Mononuclear cell (primary cell): ENCODE data around the gene ZBTB20. TPM values are rescaled to one million over a fixed set of nuclear protein-coding genes. Genes with fewer than 3 reads are reported as not detected.

Source experiments
- H3K27me3 ChIP-seq: 2 replicates; pipeline ENCODE4 v1.6.0; 2011; ENCODE audit warnings: low read length, control low read depth; ENCODE audit not compliant: insufficient read depth
- H3K4me1 ChIP-seq: 2 replicates; pipeline ENCODE4 v1.5.1; 2011; ENCODE audit warnings: mild to moderate bottlenecking, low read length, control low read depth; ENCODE audit not compliant: insufficient read depth
- H3K4me3 ChIP-seq: 2 replicates; pipeline ENCODE4 v1.5.1; 2011; ENCODE audit warnings: mild to moderate bottlenecking, low read length, moderate library complexity
- H3K9me3 ChIP-seq: 2 replicates; pipeline ENCODE4 v1.5.1; 2011; ENCODE audit warnings: low read depth, mild to moderate bottlenecking, control low read depth, low read length
- total RNA-seq: library from RNA; depleted of rRNA; stranded (reverse); fragments of >200 nt; gene quantifications from one replicate; pipeline ENCODE4 v1.2.3, GENCODE V29; 2012

Gene ZBTB20
- total RNA-seq, 1 donor = 38.2 TPM

DNA sequence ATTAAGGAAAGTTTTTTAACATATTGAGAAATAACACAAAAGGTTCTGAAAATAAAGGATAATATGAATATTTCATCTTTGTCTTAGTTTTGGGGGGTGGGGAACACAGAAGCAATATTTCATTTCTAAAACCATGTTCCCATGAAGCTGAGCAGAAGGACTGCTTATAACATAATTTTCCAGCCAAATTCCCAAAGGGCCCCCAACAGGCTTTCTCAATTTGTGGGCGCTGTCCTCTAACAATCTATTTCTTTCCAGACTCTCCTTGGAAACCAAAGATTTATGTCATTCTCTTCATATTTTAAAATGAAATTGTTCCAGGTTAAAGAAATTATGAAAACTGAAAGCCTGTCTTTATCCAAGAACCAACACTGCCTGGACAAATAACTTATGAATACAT, 273.5 kb downstream of the ZBTB20 start:
- Histone ChIP-seq H3K4me3 (no peak overlapping the region), H3K4me1 (no peaks in the 10 kb centered on the region), H3K9me3 (no peaks in the 10 kb centered on the region), H3K27me3 (no peaks in the 10 kb centered on the region)

DNA sequence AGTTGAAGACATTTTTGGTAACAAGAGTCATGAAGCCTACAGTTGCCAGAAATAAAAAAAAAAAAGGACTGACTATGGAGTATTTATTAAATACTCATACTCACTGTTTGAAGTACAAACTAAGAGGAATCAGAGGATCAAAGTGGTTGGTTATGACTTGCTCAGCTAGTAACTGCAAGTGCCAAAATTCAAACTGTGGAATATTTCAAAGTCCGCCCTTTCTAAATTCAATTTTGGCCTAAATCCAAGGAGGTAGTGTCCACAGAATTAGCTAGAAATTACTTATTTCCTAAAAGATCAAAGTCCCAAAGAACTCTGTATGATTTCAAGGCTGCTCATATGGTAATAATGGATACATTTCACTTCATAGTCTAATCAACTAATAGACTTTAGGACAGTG, 274.5 kb downstream of the ZBTB20 start:
- no peak overlapping the region for H3K4me3 ChIP-seq

DNA sequence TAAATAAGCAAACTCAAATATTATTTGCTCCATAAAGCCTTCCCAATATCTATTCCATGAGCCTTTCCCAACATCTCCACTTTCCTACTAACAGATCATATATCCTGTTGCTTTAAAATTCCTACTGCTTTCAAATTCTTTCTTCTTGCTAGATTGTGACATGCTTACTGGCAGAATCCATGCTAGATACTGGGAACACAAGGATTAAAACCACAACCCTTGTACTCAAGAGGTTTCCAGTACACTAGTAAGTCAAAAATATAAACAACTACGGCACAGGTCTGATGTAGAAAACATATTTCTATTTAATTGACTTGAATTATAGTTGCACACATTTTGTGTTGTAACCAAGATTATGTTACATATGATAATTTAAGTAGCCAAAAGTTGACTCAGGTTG, 275.0 kb downstream of the ZBTB20 start:
- H3K27me3 ChIP-seq = no peaks in the 10 kb centered on the region
- H3K4me3 ChIP-seq = no peak overlapping the region
- H3K4me1 ChIP-seq = no peaks in the 10 kb centered on the region
- no peaks in the 10 kb centered on the region for H3K9me3 ChIP-seq

More for the DNA sequence above, 274.5 kb downstream of the ZBTB20 start:
- Histone ChIP-seq H3K27me3 (no peaks in the 10 kb centered on the region), H3K9me3 (no peaks in the 10 kb centered on the region), H3K4me1 (no peaks in the 10 kb centered on the region)

DNA sequence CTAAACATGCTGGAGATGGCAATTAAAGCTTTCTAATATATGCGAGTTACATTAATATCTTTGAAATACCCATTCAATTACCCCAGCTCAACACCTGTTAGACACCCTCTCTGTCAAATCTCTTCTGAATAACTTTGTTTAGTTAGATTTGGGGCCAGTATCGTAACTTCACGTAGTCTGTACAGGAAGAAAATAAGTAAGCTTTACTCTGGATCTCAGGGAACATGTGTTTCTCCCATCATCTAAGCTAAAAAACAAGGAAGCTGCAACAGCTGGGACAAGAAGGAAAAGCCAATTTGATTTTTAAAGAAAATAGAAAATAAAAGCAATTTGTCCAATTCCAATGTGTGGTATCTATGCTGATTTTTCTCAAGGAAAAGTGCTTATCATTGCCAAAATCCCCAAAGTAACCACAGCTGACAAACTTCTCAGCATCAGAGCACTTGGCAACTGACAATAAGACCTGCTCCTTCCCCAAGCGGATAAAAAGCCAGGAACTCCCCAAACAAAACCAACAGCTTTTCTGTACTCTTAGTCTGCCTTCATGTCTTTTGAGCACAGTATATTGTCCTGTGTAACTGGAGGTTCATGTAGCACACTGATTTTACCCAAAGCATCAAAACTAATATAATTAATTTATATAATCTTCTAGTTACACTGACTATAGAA, 279.1 kb downstream of the ZBTB20 start:
- Histone ChIP-seq H3K4me3 (no peak overlapping the region), H3K27me3 (no peaks in the 10 kb centered on the region), H3K9me3 (no peaks in the 10 kb centered on the region), H3K4me1 (no peaks in the 10 kb centered on the region)

DNA sequence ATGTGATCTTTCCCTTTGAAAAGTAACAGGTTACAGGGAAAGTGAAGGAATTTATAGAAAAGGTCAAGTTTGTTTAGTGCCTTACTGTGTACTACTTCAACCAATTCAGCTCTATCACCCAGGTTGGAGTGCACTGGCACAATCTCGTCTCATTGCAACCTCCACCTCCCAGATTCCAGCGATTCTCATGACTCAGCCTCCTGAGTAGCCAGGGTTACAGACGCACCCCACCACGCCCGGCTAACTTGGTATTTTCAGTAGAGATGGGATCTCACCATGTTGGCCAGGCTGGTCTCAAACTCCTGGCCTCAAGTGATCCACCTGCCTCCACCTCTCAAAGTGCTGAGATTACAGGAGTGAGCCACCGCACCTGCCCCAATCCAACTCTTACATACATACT, 279.7 kb downstream of the ZBTB20 start:
- Histone ChIP-seq H3K4me1 (no peaks in the 10 kb centered on the region), H3K4me3 (no peak overlapping the region), H3K27me3 (no peaks in the 10 kb centered on the region), H3K9me3 (no peaks in the 10 kb centered on the region)

DNA sequence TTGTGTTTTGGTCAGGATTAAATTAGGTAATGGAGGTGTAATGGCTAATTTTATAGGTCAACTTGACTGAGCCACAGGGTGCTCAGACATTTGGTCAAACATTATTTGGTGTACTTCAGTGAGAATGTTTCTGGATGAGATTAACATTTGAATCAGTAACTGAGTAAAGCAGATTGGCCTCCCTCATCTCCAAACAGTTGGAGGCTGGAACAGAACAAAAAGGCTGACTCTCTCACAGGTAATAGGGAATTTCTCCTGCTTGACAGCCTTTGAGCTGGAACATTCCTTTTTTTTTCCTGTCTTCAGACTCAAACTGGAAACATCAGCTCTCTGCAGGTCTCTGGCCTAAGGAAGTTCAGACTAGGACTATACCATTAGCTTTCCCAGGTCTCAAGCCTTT, 280.7 kb downstream of the ZBTB20 start:
- Histone ChIP-seq H3K27me3 (no peaks in the 10 kb centered on the region), H3K4me1 (no peaks in the 10 kb centered on the region), H3K9me3 (no peaks in the 10 kb centered on the region)

DNA sequence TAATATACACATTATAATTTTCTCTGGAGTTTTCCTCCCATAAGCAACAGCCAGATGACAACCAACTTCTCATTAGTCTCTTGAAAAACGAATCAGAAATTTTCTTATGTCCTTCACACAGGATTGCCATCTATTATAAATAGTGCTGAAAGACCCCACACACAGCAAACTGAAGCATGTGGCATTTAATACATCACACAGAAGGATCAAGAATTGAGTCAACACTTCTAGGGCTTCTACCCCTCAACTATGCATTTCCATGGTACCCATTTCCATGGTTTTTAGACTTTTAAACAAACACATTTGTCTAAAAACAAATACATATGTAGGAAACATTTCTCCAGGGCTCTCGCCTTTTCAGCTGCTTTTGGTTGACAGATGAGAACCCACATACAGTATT, 282.1 kb downstream of the ZBTB20 start:
- H3K4me1 ChIP-seq = no peaks in the 10 kb centered on the region
- no peaks in the 10 kb centered on the region for H3K9me3 ChIP-seq
- no peak overlapping the region for H3K4me3 ChIP-seq
- H3K27me3 ChIP-seq = no peaks in the 10 kb centered on the region

More for the DNA sequence above, 280.7 kb downstream of the ZBTB20 start:
- no peak overlapping the region for H3K4me3 ChIP-seq

DNA sequence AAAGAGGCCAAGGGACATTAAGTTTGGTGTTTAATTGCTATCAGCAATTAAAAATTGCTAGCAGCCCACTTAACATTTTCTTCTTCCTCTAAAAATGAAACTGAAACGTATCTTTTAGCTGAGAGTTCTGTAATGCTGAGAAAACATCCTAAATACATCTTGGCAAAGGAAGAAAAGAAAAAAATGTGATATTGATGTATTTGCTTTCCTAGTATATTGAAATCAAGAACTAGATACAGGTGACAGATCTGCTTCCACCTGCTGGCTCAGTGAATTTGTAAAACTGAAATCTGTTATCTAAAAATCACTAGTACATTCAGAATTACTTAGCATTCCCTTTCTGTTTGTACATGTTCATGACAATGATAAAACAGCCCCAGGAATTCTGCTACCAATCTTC, 283.2 kb downstream of the ZBTB20 start:
- Histone ChIP-seq H3K4me3 (no peak overlapping the region), H3K9me3 (no peaks in the 10 kb centered on the region), H3K27me3 (no peaks in the 10 kb centered on the region), H3K4me1 (no peaks in the 10 kb centered on the region)

DNA sequence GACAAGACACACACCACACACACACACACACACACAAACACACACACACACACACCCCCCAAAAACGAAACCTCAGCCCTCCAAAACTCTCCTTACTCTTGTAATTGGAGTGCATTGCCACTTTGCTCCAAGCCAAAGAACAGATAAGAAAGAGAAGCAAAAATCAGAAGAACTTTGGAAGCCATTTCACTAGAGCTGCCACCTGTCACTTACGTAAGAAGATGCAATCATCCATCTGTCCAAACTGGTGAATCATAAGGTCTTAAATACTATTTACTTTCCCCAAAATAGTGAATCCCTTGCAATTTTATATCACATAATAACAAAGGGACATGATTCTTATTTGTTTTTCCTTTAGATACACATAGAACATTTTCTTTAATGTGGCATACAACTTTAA, 285.4 kb downstream of the ZBTB20 start:
- Histone ChIP-seq H3K4me3 (no peak overlapping the region), H3K4me1 (no peaks in the 10 kb centered on the region), H3K27me3 (no peaks in the 10 kb centered on the region), H3K9me3 (no peaks in the 10 kb centered on the region)

DNA sequence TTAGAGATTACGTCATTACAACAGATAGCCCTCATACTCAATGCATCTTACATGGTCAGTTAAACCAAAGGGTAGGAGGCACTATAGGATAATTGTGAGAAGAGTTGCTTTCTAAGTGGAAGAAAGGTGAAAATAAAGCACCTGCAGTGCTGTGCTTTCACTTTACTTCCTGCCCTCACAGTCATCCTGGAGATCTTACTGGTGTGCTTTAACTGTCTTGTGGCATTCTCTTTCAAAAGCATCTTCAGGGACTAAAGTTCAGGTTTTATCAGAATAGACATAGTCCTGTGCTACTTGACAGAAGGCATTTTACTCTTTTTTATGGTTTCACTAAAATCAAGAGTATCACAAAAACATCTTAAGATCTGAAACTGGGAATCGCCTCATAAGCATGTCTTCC, 286.6 kb downstream of the ZBTB20 start:
- Histone ChIP-seq H3K4me1 (no peaks in the 10 kb centered on the region), H3K27me3 (no peaks in the 10 kb centered on the region), H3K9me3 (no peaks in the 10 kb centered on the region), H3K4me3 (no peak overlapping the region)

DNA sequence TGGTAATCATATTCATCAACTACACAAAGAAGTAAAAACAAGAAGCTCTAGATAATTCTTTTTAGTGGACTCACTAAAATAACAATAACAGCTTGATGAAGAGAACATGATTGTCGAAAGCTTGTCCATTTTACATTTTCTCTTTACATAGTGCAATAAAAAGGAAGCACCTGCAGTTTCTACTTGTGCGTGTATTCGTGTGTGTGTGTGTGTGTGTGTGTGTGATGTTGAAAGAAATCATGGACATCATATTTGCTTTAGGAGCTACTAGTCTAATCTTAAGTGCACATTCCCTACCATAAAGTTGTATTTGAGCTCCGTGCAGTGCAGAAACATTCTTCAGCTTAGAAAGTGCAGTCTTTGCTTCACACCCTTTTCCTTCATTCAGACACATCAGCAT, 288.8 kb downstream of the ZBTB20 start:
- Histone ChIP-seq H3K4me1 (no peaks in the 10 kb centered on the region), H3K4me3 (no peak overlapping the region)

DNA sequence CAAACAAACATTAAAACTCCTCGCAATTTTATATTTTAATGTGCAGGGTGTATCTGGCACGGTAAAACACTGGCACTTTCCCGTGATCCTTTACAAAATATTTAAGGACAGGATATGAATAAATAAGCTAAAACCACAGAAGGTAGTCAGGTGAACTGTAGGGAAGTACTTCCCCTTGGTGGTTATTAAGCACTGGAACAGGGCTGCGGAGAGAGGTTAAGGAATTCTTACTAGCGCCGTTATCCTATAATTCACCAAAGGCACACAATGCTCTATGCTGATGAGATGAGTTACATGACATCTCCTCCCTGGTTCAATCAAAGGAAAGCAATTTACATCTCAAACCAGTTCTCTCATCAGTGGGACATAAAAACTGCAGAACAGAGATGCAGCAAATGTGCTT, 289.8 kb downstream of the ZBTB20 start:
- no peaks in the 10 kb centered on the region for H3K9me3 ChIP-seq
- H3K27me3 ChIP-seq = no peaks in the 10 kb centered on the region
- H3K4me1 ChIP-seq = no peaks in the 10 kb centered on the region
- H3K4me3 ChIP-seq = no peak overlapping the region

More for the DNA sequence above, 288.8 kb downstream of the ZBTB20 start:
- Histone ChIP-seq H3K27me3 (no peaks in the 10 kb centered on the region), H3K9me3 (no peaks in the 10 kb centered on the region)

DNA sequence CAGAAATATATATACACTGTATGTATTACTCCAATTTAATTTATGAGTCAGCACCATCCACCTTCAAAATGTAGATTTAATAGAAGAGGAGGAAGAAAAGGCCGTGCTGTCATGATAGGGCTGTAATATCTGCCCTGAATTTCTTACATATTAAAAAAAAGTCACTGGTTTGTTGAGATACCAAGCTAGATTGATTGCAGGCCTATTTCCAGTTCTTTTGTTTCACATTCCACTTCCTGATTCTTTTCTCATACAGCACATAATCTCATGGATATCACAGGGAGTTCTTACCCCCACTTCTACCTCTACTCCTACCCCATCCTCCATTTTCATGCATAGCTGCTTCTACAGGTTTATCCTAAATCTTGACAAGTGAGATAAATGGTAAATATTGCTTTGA, 290.3 kb downstream of the ZBTB20 start:
- H3K27me3 ChIP-seq = no peaks in the 10 kb centered on the region
- no peaks in the 10 kb centered on the region for H3K4me1 ChIP-seq
- H3K4me3 ChIP-seq = no peak overlapping the region
- H3K9me3 ChIP-seq = no peaks in the 10 kb centered on the region

DNA sequence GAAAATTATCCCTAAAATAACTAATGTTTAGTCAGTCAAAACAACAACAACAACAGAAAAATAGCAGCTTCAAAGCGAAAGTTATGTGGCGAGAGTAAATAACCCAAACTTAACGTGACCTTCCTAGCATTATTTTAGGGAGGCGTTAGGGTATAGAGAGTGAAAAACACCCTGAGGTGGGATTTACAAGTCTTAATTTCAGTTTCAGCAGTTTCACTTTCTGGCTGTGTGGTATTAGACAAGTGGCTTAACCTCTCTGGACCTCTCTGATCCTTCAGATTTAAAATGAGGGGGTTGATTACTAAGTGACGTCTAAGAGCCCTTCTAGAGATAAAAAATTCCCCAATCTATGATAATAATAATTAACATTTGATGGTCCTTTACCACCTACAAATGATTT, 291.2 kb downstream of the ZBTB20 start:
- Histone ChIP-seq H3K4me1 (no peaks in the 10 kb centered on the region), H3K9me3 (no peaks in the 10 kb centered on the region), H3K4me3 (no peak overlapping the region), H3K27me3 (no peaks in the 10 kb centered on the region)

DNA sequence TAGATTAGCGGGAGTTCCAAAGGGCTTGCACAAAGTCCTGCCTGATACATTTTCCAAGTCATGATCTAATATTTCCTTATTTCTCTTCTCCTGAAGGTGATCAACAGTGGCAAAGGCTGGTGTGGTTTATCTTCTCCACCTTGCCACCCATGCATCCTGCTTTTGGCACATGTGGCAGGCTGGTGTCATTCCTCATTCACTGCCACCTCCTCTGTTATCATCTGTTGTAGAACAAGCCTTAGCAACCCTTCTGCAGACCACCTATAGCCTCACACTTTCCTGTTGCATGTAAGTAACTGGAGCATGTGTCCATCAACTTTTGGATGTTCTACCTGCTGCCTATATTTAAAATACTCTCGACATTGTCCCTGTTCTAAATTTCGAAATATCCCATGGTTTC, 294.1 kb downstream of the ZBTB20 start:
- no peaks in the 10 kb centered on the region for H3K4me1 ChIP-seq
- H3K9me3 ChIP-seq = no peaks in the 10 kb centered on the region
- H3K4me3 ChIP-seq = no peak overlapping the region
- H3K27me3 ChIP-seq = no peaks in the 10 kb centered on the region

DNA sequence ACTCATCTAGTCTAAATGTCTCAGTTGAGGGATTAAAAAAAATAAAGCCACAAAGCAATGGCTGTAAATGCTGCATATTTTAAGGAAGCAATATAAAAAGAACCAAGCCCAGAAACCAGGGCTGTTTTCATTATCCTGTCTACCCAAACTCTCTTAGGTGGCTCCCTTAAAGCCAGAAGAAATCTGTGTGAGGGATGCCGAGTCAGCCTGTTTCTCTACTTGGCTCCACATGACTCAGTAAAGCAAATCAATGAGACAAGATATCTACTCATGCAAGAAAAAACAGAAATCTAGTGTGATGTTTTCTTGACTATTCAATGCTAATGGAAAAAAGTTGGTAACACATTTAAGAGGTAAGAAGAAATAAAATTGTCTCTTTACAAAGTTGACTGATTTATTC, 296.2 kb downstream of the ZBTB20 start:
- Histone ChIP-seq H3K9me3 (no peaks in the 10 kb centered on the region), H3K27me3 (no peaks in the 10 kb centered on the region), H3K4me3 (no peak overlapping the region), H3K4me1 (no peaks in the 10 kb centered on the region)
